NCI-H82 (cell line): ENCODE results near the gene PPP3R2.
"Not testable (repeated sequence)": the region's sequence is repeated elsewhere in the genome, so short reads cannot be mapped to it uniquely, and the experiment has no call there.

Experiments
- DNase-seq: peaks from one replicate; lab custom pipeline; 2025; lab: John Stamatoyannopoulos, UW

PPP3R2 gene

GRCh38 chr9:101594796-101595195 is at the start of gene PPP3R2:
Gene PPP3R2 (minus strand): TSS chr9:101594969. CDS start chr9:101594921, 48 bp downstream.
- DNase-seq = no peak

- DNase-seq = peak; percentile 8
Observed at GRCh38 chr9:101639785-101640665, 45.3 kb upstream of the PPP3R2 start.

GRCh38 chr9:101639311-101639710 is 44.5 kb upstream of the PPP3R2 start:
- DNase-seq = no peak

- no peak for DNase-seq
Observed at GRCh38 chr9:101636247-101636646, 41.5 kb upstream of the PPP3R2 start.

GRCh38 chr9:101635473-101635872 is 40.7 kb upstream of the PPP3R2 start:
- no peak for DNase-seq

GRCh38 chr9:101634741-101635409 is 40.1 kb upstream of the PPP3R2 start:
- no peak for DNase-seq

GRCh38 chr9:101632611-101633010 is 37.8 kb upstream of the PPP3R2 start:
- DNase-seq = no peak

- DNase-seq = no peak
Observed at GRCh38 chr9:101631892-101632291, 37.1 kb upstream of the PPP3R2 start.

- DNase-seq = no peak
Observed at GRCh38 chr9:101629636-101630035, 34.9 kb upstream of the PPP3R2 start.

- no peak for DNase-seq
Observed at GRCh38 chr9:101628173-101628572, 33.4 kb upstream of the PPP3R2 start.

- no peak for DNase-seq
Observed at GRCh38 chr9:101626295-101626694, 31.5 kb upstream of the PPP3R2 start.

- DNase-seq = no peak
Observed at GRCh38 chr9:101625876-101626275, 31.1 kb upstream of the PPP3R2 start.

- DNase-seq = no peak
Observed at GRCh38 chr9:101620452-101620851, 25.7 kb upstream of the PPP3R2 start.

GRCh38 chr9:101618698-101619097 is 23.9 kb upstream of the PPP3R2 start:
- DNase-seq = no peak

GRCh38 chr9:101605547-101605946 is 10.8 kb upstream of the PPP3R2 start:
- DNase-seq = no peak

GRCh38 chr9:101604296-101604695 is 9.5 kb upstream of the PPP3R2 start:
- DNase-seq = no peak

GRCh38 chr9:101601904-101602765 is 7.4 kb upstream of the PPP3R2 start:
- DNase-seq = peak; percentile 73

- no peak for DNase-seq
Observed at GRCh38 chr9:101593345-101593744, 1.4 kb downstream of the PPP3R2 start.

- DNase-seq = no peak
Observed at GRCh38 chr9:101592788-101593187, 2.0 kb downstream of the PPP3R2 start.

- no peak for DNase-seq
Observed at GRCh38 chr9:101591787-101592446, 2.9 kb downstream of the PPP3R2 start.

- peak; percentile 44 for DNase-seq
Observed at GRCh38 chr9:101590901-101591300, 3.9 kb downstream of the PPP3R2 start.

GRCh38 chr9:101590074-101590473 is 4.7 kb downstream of the PPP3R2 start:
- DNase-seq = not testable (repeated sequence)
